SK-N-SH (cell line): ENCODE results near the gene FBXO34.

Source experiments
- EP300 ChIP-seq, 2 experiments: IDR thresholded peaks; 2 replicates each; pipeline versions ENCODE4 v1.4.0 to v1.6.1; 2012; ENCODE audit warnings: borderline replicate concordance in 1 of 2, low read depth in 1 of 2, low read length in 1 of 2
- FOXM1 ChIP-seq: IDR thresholded peaks from 2 replicates; pipeline ENCODE4 v1.4.0; 2012; ENCODE audit warnings: low read depth, mild to moderate bottlenecking
- GABPA ChIP-seq: IDR thresholded peaks from 2 replicates; pipeline ENCODE4 v1.4.0; 2012; ENCODE audit warnings: low read depth, mild to moderate bottlenecking
- MXI1 ChIP-seq: IDR thresholded peaks from 2 replicates; pipeline ENCODE4 v1.6.1; 2012; ENCODE audit warnings: mild to moderate bottlenecking, low read depth, low read length, improper control_type of control experiment
- NRF1 ChIP-seq: IDR thresholded peaks from 2 replicates; pipeline ENCODE4 v1.6.1; 2012; ENCODE audit warnings: low read depth, mild to moderate bottlenecking, low read length
- POLR2AphosphoS5 ChIP-seq: IDR thresholded peaks from 2 replicates; pipeline ENCODE4 v1.6.1; 2012; ENCODE audit warnings: low read depth, low read length
- RCOR1 ChIP-seq: fragments of 150-350 bp; IDR thresholded peaks from 2 replicates; pipeline ENCODE4 v1.6.1; 2017; ENCODE audit warnings: antibody characterized with exemption, low read length
- RXRA ChIP-seq: IDR thresholded peaks from 2 replicates; pipeline ENCODE4 v1.4.0; 2012; ENCODE audit warnings: low read depth, mild to moderate bottlenecking, borderline replicate concordance
- TCF12 ChIP-seq: IDR thresholded peaks from 2 replicates; pipeline ENCODE4 v1.4.0; 2012
- TF ChIP-seq, protein P1 (sequence below): fragments of 200-600 bp; sonication (generic); IDR thresholded peaks from 2 replicates; pipeline ENCODE4 v1.6.1; 2017; ENCODE audit warnings: antibody characterized with exemption, mild to moderate bottlenecking, moderate library complexity
- TF ChIP-seq, protein P2 (sequence below): IDR thresholded peaks from 2 replicates; pipeline ENCODE4 v1.4.0; 2012; ENCODE audit warnings: low read depth
- TF ChIP-seq, protein P3 (sequence below): IDR thresholded peaks from 2 replicates; pipeline ENCODE4 v1.4.0; 2012; ENCODE audit warnings: low read depth, borderline replicate concordance

DNA sequence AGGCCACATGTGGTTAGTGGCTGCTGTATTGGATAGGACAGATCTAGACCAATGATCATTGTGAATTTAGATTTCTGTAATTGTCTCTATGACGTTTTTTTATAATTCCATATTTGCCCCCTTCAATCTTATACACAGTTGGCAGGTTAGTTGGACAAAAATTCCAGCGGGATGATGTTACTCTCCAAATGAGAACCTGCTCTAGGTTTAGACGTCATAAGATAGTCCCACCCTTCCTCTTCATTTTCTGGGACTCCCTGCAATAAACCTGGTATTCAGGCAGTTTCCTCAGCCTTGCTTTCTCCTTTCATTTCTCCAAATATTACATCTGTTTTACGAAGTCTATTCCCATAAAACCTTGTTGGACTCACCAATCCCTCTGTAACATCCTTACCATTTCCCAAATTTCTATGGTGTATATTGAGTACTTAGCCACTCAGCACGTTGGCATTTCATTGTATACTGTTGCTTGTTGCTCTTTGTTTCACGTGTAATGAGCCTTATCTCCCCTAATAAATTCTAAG is 10.2 kb downstream of the FBXO34 start:
- TF ChIP-seq, protein P1, sequence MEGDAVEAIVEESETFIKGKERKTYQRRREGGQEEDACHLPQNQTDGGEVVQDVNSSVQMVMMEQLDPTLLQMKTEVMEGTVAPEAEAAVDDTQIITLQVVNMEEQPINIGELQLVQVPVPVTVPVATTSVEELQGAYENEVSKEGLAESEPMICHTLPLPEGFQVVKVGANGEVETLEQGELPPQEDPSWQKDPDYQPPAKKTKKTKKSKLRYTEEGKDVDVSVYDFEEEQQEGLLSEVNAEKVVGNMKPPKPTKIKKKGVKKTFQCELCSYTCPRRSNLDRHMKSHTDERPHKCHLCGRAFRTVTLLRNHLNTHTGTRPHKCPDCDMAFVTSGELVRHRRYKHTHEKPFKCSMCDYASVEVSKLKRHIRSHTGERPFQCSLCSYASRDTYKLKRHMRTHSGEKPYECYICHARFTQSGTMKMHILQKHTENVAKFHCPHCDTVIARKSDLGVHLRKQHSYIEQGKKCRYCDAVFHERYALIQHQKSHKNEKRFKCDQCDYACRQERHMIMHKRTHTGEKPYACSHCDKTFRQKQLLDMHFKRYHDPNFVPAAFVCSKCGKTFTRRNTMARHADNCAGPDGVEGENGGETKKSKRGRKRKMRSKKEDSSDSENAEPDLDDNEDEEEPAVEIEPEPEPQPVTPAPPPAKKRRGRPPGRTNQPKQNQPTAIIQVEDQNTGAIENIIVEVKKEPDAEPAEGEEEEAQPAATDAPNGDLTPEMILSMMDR, result no peak
- no peak for TF ChIP-seq POLR2AphosphoS5
- no peak for TF ChIP-seq EP300 (IDR thresholded peaks at IDR 0.05; ENCODE audit: borderline replicate concordance in 1 of 2, low read depth in 1 of 2, low read length in 1 of 2)
- TF ChIP-seq RXRA, result no peak
- no peak for TF ChIP-seq FOXM1
- TF ChIP-seq, protein P2, sequence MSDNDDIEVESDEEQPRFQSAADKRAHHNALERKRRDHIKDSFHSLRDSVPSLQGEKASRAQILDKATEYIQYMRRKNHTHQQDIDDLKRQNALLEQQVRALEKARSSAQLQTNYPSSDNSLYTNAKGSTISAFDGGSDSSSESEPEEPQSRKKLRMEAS, result no peak
- TF ChIP-seq GABPA, result no peak
- TF ChIP-seq RCOR1, result no peak
- TF ChIP-seq TCF12, result no peak
- TF ChIP-seq MXI1, result no peak
- no peak for TF ChIP-seq NRF1
- TF ChIP-seq, protein P3, sequence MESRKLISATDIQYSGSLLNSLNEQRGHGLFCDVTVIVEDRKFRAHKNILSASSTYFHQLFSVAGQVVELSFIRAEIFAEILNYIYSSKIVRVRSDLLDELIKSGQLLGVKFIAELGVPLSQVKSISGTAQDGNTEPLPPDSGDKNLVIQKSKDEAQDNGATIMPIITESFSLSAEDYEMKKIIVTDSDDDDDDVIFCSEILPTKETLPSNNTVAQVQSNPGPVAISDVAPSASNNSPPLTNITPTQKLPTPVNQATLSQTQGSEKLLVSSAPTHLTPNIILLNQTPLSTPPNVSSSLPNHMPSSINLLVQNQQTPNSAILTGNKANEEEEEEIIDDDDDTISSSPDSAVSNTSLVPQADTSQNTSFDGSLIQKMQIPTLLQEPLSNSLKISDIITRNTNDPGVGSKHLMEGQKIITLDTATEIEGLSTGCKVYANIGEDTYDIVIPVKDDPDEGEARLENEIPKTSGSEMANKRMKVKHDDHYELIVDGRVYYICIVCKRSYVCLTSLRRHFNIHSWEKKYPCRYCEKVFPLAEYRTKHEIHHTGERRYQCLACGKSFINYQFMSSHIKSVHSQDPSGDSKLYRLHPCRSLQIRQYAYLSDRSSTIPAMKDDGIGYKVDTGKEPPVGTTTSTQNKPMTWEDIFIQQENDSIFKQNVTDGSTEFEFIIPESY, result no peak
